Measurements from ENCODE around the gene CD81. TPM values are rescaled to one million over a fixed set of nuclear protein-coding genes. Genes with fewer than 3 reads are reported as not detected.

CD81 gene
- total RNA-seq, 4 donors from 2014 or later = 327 to 576 (median 541) TPM

DNA sequence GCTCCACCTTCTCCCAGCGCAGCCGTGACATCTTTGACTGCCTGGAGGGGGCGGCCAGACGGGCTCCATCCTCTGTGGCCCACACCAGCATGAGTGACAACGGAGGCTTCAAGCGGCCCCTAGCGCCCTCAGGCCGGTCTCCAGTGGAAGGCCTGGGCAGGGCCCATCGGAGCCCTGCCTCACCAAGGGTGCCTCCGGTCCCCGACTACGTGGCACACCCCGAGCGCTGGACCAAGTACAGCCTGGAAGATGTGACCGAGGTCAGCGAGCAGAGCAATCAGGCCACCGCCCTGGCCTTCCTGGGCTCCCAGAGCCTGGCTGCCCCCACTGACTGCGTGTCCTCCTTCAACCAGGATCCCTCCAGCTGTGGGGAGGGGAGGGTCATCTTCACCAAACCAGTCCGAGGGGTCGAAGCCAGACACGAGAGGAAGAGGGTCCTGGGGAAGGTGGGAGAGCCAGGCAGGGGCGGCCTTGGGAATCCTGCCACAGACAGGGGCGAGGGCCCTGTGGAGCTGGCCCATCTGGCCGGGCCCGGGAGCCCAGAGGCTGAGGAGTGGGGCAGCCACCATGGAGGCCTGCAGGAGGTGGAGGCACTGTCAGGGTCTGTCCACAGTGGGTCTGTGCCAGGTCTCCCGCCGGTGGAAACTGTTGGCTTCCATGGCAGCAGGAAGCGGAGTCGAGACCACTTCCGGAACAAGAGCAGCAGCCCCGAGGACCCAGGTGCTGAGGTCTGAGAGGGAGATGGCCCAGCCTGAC, 26.0 kb downstream of the CD81 start:
- no peaks in the 10 kb centered on the region for H3K9me3 ChIP-seq
- no peak overlapping the region for H3K27ac ChIP-seq
- H3K27me3 ChIP-seq = no peaks in the 10 kb centered on the region
- no peak overlapping the region for H3K4me3 ChIP-seq
- TF ChIP-seq POLR2AphosphoS5 (IDR thresholded peaks at IDR 0.05) = no peak
- no peak for TF ChIP-seq EP300 (IDR thresholded peaks at IDR 0.05)
- no peak for TF ChIP-seq POLR2A (IDR thresholded peaks at IDR 0.05)
- TF ChIP-seq, protein P1, sequence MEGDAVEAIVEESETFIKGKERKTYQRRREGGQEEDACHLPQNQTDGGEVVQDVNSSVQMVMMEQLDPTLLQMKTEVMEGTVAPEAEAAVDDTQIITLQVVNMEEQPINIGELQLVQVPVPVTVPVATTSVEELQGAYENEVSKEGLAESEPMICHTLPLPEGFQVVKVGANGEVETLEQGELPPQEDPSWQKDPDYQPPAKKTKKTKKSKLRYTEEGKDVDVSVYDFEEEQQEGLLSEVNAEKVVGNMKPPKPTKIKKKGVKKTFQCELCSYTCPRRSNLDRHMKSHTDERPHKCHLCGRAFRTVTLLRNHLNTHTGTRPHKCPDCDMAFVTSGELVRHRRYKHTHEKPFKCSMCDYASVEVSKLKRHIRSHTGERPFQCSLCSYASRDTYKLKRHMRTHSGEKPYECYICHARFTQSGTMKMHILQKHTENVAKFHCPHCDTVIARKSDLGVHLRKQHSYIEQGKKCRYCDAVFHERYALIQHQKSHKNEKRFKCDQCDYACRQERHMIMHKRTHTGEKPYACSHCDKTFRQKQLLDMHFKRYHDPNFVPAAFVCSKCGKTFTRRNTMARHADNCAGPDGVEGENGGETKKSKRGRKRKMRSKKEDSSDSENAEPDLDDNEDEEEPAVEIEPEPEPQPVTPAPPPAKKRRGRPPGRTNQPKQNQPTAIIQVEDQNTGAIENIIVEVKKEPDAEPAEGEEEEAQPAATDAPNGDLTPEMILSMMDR (IDR thresholded peaks at IDR 0.05) = no peak
- WGBS, 2 donors (ENCODE audit: low coverage in 1 of 2) = 65% methylated on average over 5 of the region's 31 CpGs; no CpG with 5 or more reads in 1 of the 2 donors
- ATAC-seq = no peak
- H3K36me3 ChIP-seq = peaks cover 0 to 35% of the 10 kb centered on the region in 2 donors
- H3K4me1 ChIP-seq = peaks cover 0 to 34% (median 24%) of the 10 kb centered on the region in 3 donors

DNA sequence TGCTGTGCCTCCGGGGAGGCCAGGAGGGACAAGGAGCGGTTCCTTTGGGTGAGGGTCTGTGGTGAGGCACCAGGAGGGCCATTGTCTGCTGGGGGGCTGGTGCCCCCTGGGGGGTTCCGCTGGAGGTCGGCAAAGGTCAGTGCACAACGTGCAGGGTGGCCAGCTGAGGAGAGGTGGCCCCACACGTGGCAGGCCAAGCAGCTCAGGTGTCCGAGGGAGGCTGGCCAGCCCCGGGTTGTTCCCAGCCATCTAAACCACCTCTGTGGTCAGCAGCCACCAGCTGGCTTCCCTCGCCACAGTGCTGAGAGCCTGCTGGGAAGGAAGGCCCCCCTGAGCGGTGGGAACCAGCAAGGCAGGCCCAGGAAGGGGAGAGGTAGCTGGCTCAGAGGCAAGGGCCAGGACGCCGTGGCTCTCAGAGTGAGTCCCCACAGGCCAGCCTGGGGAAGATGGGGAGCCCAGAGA, 27.7 kb downstream of the CD81 start:
- Histone ChIP-seq H3K27me3 (no peaks in the 10 kb centered on the region), H3K4me3 (no peak overlapping the region), H3K9me3 (no peaks in the 10 kb centered on the region), H3K4me1 (peaks cover 0 to 19% (median 13%) of the 10 kb centered on the region in 3 donors), H3K36me3 (peaks cover 0 to 27% of the 10 kb centered on the region in 2 donors), H3K27ac (no peak overlapping the region)
- ATAC-seq = no peak
- WGBS, 2 donors (ENCODE audit: low coverage in 1 of 2) = 100% methylated on average over 2 of the region's 12 CpGs; no CpG with 5 or more reads in 1 of the 2 donors
- TF ChIP-seq EP300 (IDR thresholded peaks at IDR 0.05) = no peak

DNA sequence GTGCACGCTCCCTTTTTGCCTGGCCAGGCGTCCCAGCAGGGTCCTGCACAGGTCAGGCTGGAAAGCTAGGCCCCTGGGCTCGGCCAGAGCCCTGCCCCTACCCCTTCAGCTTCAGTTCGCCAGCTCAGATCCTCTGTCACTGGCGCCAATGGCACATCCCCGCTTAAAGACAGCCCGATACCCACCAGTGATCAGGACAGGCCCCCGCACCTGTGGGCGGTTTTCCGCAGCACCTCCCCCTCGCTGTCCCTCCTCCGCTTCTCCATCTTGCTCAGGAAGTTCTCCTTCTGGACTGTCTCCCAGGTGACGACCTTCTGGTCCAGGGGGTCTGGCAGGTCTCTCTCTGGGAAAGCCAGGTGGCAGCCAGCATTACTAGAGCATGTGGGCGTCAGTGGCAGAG, 29.3 kb downstream of the CD81 start:
- ATAC-seq = no peak
- peaks cover 0 to 13% (median 9%) of the 10 kb centered on the region in 3 donors for H3K4me1 ChIP-seq
- H3K27me3 ChIP-seq = no peaks in the 10 kb centered on the region
- H3K4me3 ChIP-seq = no peak overlapping the region
- peaks cover 0 to 27% of the 10 kb centered on the region in 2 donors for H3K36me3 ChIP-seq
- 81% methylated on average over 4 of the region's 14 CpGs; no CpG with 5 or more reads in 1 of the 2 donors for WGBS, 2 donors (ENCODE audit: low coverage in 1 of 2)
- no peak for TF ChIP-seq EP300 (IDR thresholded peaks at IDR 0.05)
- TF ChIP-seq, protein P1 (IDR thresholded peaks at IDR 0.05) = no peak
- H3K27ac ChIP-seq = no peak overlapping the region
- no peaks in the 10 kb centered on the region for H3K9me3 ChIP-seq

DNA sequence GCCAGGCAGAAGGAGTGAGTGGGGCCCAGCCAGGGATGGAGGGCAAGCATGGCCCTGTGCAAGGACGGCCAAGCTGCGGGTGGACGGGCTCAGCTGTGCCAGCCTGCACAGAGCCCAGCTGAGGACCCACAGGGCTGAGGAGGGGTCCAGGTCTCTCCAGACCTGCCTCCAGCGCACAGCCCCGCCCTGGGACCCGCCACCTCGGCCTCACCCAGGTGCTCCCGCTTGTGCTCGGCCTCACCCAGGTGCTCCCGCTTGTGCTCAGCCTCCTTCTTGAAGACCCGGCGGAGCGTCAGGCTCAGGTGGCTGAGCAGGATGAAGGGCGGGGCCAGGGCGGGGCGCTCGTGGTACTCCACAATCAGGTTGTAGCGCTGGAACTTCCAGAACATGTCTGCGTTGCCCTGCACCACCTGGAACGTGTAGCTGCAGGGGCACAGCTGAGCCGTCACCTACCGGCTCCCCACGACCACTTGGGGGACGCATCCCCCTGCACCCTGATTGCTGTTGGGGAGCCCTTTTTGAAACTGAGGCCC, 29.8 kb downstream of the CD81 start:
- Histone ChIP-seq H3K4me3 (no peak overlapping the region), H3K4me1 (peaks cover 0 to 8% (median 5%) of the 10 kb centered on the region in 3 donors), H3K9me3 (no peaks in the 10 kb centered on the region), H3K36me3 (peaks cover 0 to 26% of the 10 kb centered on the region in 2 donors), H3K27me3 (no peaks in the 10 kb centered on the region), H3K27ac (no peak overlapping the region)
- WGBS, 2 donors (ENCODE audit: low coverage in 1 of 2) = 80 to 81% methylated on average over 2 to 3 of the region's 24 CpGs
- TF ChIP-seq, protein P1 (IDR thresholded peaks at IDR 0.05) = no peak
- TF ChIP-seq POLR2AphosphoS5 (IDR thresholded peaks at IDR 0.05) = no peak
- no peak for ATAC-seq

DNA sequence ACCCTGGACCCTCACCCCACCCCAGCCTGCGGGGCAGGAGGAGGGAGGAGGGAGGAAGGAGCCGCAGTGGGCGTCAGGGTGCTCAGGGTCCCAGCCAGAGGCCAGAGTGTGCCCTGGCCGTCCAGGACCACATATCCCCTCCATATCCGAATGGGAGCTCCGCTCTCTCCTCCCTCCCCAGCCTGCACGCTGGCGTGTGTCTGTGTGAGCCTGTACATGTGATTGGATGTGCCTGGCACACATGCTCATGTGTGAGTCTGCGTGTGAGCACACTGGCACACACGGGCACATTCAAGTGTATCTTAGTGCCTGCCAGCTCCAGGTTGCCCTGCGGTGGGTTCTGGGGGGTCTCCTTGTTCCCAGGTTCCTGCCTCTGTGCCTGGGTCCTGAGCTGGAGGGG, 31.6 kb downstream of the CD81 start:
- Histone ChIP-seq H3K9me3 (no peaks in the 10 kb centered on the region), H3K4me3 (no peak overlapping the region), H3K27ac (no peak overlapping the region), H3K27me3 (no peaks in the 10 kb centered on the region), H3K4me1 (no peaks in the 10 kb centered on the region), H3K36me3 (peaks cover 0 to 9% of the 10 kb centered on the region in 2 donors)
- WGBS, 2 donors (ENCODE audit: low coverage in 1 of 2) = 70 to 74% methylated on average over 8 to 9 of the region's 11 CpGs
- TF ChIP-seq EP300 (IDR thresholded peaks at IDR 0.05) = no peak
- TF ChIP-seq POLR2A (IDR thresholded peaks at IDR 0.05) = no peak
- no peak for TF ChIP-seq POLR2AphosphoS5 (IDR thresholded peaks at IDR 0.05)
- TF ChIP-seq, protein P1 (IDR thresholded peaks at IDR 0.05) = no peak
- no peak for ATAC-seq

All from gastroesophageal sphincter (tissue), 4 donors.